ENCODE results near the gene C1QC. TPM values are rescaled to one million over a fixed set of nuclear protein-coding genes. Genes with fewer than 3 reads are reported as not detected.

The C1QC gene
- not detected in 2 replicates for total RNA-seq

GRCh38 chr1:22643381-22643780 lies at the start of gene C1QC:
Gene C1QC (plus strand): TSS chr1:22643633. CDS start chr1:22644024, 391 bp downstream.

GRCh38 chr1:22636353-22636752 lies 7.1 kb upstream of the C1QC start, which contains the start of gene C1QA:
Gene C1QA (plus strand): TSS chr1:22636628. CDS start chr1:22637617, 989 bp downstream.

GRCh38 chr1:22652881-22653316 lies 9.5 kb downstream of the C1QC start, which contains the start of gene C1QB:
Gene C1QB (plus strand): TSS chr1:22653236. CDS start chr1:22659463, 6,227 bp downstream.

Other genes starting within 250 kb of the C1QC start
- 8.6 and 11.6 TPM in 2 replicates for gene ZBTB40, start 191.8 kb upstream of the C1QC start, total RNA-seq
- not detected in 2 replicates for gene EPHA8, start 80.1 kb upstream of the C1QC start, total RNA-seq
- gene C1QA, start 7.0 kb upstream of the C1QC start, total RNA-seq, result not detected in 2 replicates
- gene C1QB, start 9.6 kb downstream of the C1QC start, total RNA-seq, result not detected in 2 replicates
- gene EPHB2, start 67.2 kb downstream of the C1QC start, total RNA-seq, result 29.1 and 32.1 TPM in 2 replicates

All from mammary microvascular endothelial cell (primary cell).